B cell (primary cell): ENCODE data around the gene PPP1R8. TPM values are rescaled to one million over a fixed set of nuclear protein-coding genes. Genes with fewer than 3 reads are reported as not detected.

Source experiments
- ATAC-seq: fragments of 200-7000 bp; cut with Tn5 transposase; one replicate; pipeline ENCODE4 v1.10.0; 2021; ENCODE audit warnings: low read depth, mild to moderate bottlenecking, moderate number of reproducible peaks, moderate library complexity
- CTCF ChIA-PET: fragments of 350-600 bp; sonication (Branson Sonifier 250); formaldehyde crosslinking; loops from one replicate; lab custom pipeline; 2021; ENCODE audit warnings: antibody characterized with exemption, inconsistent platforms; lab: Charles Lee
- POLR2A ChIA-PET: fragments of 350-600 bp; sonication (Branson Sonifier 250); formaldehyde crosslinking; loops from one replicate; lab custom pipeline; 2021; ENCODE audit warnings: antibody characterized with exemption; lab: Charles Lee
- DNase-seq: peaks from one replicate; pipeline ENCODE4 v3.0.0; 2013
- H2AFZ ChIP-seq: 2 replicates; pipeline ENCODE4 v1.6.1; 2012; ENCODE audit warnings: mild to moderate bottlenecking, low read depth, low read length; ENCODE audit not compliant: insufficient read depth, poor library complexity, severe bottlenecking
- H3K27ac ChIP-seq, 2 donors: 1 replicate in 1 of 2; 2 replicates in 1 of 2; pipeline ENCODE4 v1.5.1; 2012 to 2013; ENCODE audit warnings: low read length in 2 of 2, mild to moderate bottlenecking in 2 of 2, moderate library complexity in 1 of 2
- H3K27me3 ChIP-seq, 4 experiments: fragments of 200-600 bp in 1 of 4; sonication (generic) in 1 of 4; replicated peaks in 1 of 4; 1 replicate in 2 of 4; 2 replicates in 2 of 4; pipeline versions ENCODE4 v1.6.1 to v1.7.0; 2013 to 2016; ENCODE audit warnings: low read length in 3 of 4, mild to moderate bottlenecking in 2 of 4, mixed read lengths in 1 of 4, moderate library complexity in 1 of 4; ENCODE audit not compliant: insufficient read depth in 4 of 4, control insufficient read depth in 3 of 4; ENCODE audit errors: control extremely low read depth in 1 of 4
- H3K36me3 ChIP-seq, 2 experiments: replicated peaks in 1 of 2; 1 replicate in 1 of 2; 2 replicates in 1 of 2; pipeline versions ENCODE4 v1.6.1 to v1.7.1; 2013; ENCODE audit warnings: low read length in 1 of 2; ENCODE audit not compliant: insufficient read depth in 2 of 2, control insufficient read depth in 1 of 2; ENCODE audit errors: control extremely low read depth in 1 of 2, extremely low read depth in 1 of 2
- H3K4me1 ChIP-seq, 2 donors: fragments of 200-600 bp in 1 of 2; sonication (generic) in 1 of 2; 1 replicate in 1 of 2; 2 replicates in 1 of 2; pipeline versions ENCODE4 v1.5.1 to v1.6.1; 2013 to 2017; ENCODE audit warnings: low read length in 2 of 2; ENCODE audit not compliant: control insufficient read depth in 2 of 2, insufficient read depth in 2 of 2
- H3K4me2 ChIP-seq: replicated peaks from 2 replicates; pipeline ENCODE3; 2012; ENCODE audit warnings: mild to moderate bottlenecking, low read depth, low read length; ENCODE audit not compliant: poor library complexity, severe bottlenecking
- H3K4me3 ChIP-seq, 5 experiments: fragments of 200-600 bp in 1 of 5; sonication (generic) in 1 of 5; 1 replicate in 3 of 5; 2 replicates in 2 of 5; pipeline versions ENCODE4 v1.5.1 to v1.7.0; 2011 to 2016; ENCODE audit warnings: low read length in 4 of 5, mild to moderate bottlenecking in 4 of 5, low read depth in 2 of 5, control low read depth in 1 of 5, moderate library complexity in 1 of 5; ENCODE audit not compliant: insufficient read depth in 1 of 5; ENCODE audit errors: control extremely low read depth in 1 of 5, extremely low read depth in 1 of 5
- H3K79me2 ChIP-seq: fragments of 200-600 bp; sonication (generic); one replicate; pipeline ENCODE4 v1.6.0; 2016; ENCODE audit warnings: low read length; ENCODE audit not compliant: control insufficient read depth, insufficient read depth
- H3K9ac ChIP-seq: fragments of 200-600 bp; sonication (generic); 2 replicates; pipeline ENCODE4 v1.6.1; 2017; ENCODE audit warnings: mild to moderate bottlenecking, low read length, moderate library complexity
- H3K9me3 ChIP-seq, 3 donors: one replicate each; pipeline versions ENCODE4 v1.6.1 to v1.7.1; 2013; ENCODE audit warnings: low read length in 2 of 3; ENCODE audit not compliant: control insufficient read depth in 2 of 3, insufficient read depth in 1 of 3; ENCODE audit errors: control extremely low read depth in 1 of 3
- H4K20me1 ChIP-seq: 2 replicates; pipeline ENCODE4 v1.6.0; 2012; ENCODE audit warnings: mild to moderate bottlenecking, low read length; ENCODE audit not compliant: insufficient read depth, control insufficient read depth, poor library complexity, severe bottlenecking
- H3K27ac Mint-ChIP-seq: one replicate; pipeline ENCODE4 v1.8.0; 2021; ENCODE audit warnings: mixed read lengths
- H3K27me3 Mint-ChIP-seq: one replicate; pipeline ENCODE4 v1.8.0; 2021; ENCODE audit warnings: mixed read lengths
- H3K4me1 Mint-ChIP-seq: one replicate; pipeline ENCODE4 v1.8.0; 2021; ENCODE audit warnings: mixed read lengths
- H3K4me3 Mint-ChIP-seq: one replicate; pipeline ENCODE4 v1.8.0; 2021; ENCODE audit warnings: mixed read lengths
- H3K9me3 Mint-ChIP-seq: one replicate; pipeline ENCODE4 v1.8.0; 2022; ENCODE audit warnings: mixed read lengths; ENCODE audit not compliant: insufficient read depth
- CTCF ChIP-seq: fragments of 200-600 bp; IDR thresholded peaks from one replicate; pipeline ENCODE4 v1.8.0; 2022; ENCODE audit warnings: antibody characterized with exemption, mild to moderate bottlenecking
- EZH2 ChIP-seq: IDR thresholded peaks from 2 replicates; pipeline ENCODE4 v1.6.1; 2012; ENCODE audit warnings: borderline replicate concordance, low read depth, mild to moderate bottlenecking, moderate library complexity, low read length; ENCODE audit not compliant: insufficient read depth, poor library complexity, severe bottlenecking
- WGBS: methylation state at CpG from one replicate; pipeline ENCODE4 v1.1.5; 2013; ENCODE audit warnings: missing lambda C conversion rate; ENCODE audit not compliant: insufficient coverage; 5-methylcytosine and 5-hydroxymethylcytosine counted together
- intact Hi-C: fragments of 100-400 bp; cut with micrococcal nuclease; formaldehyde crosslinking; loops from one replicate; pipeline ENCODE4 v1.10.0; 2022
- polyA plus RNA-seq: library from polyadenylated mRNA; depleted of rRNA; stranded (reverse); fragments of >200 nt; gene quantifications from 2 replicates; pipeline ENCODE4 v1.2.3, GENCODE V29; 2012
- total RNA-seq, 2 donors: library from RNA; stranded (reverse); fragments of 120-200 nt in 1 of 2; gene quantifications; 1 replicate in 1 of 2; 2 replicates in 1 of 2; pipeline versions ENCODE4 v1.2.3 to v1.2.4, GENCODE V29; 2013 to 2022

The PPP1R8 gene
- total and polyA plus RNA-seq, 2 donors (not counting 1 experiment from before 2014, with no cell fraction given), result 23.9 to 45.1 TPM

GRCh38 chr1:27858949-27859576 lies 28.5 kb downstream of the PPP1R8 start:
- Mint-ChIP-seq H3K27ac (peak overlapping the region; percentile 20), H3K4me3 (no peak overlapping the region), H3K9me3 (no peaks in the 10 kb centered on the region), H3K4me1 (peaks cover 33% of the 10 kb centered on the region), H3K27me3 (no peaks in the 10 kb centered on the region)
- Histone ChIP-seq H3K4me2 (no peak overlapping the region), H3K36me3 (no peaks in the 10 kb centered on the region), H2AFZ (no peak overlapping the region), H3K27me3 (peaks cover 0 to 3% (median 0%) of the 10 kb centered on the region in 4 experiments), H4K20me1 (no peaks in the 10 kb centered on the region), H3K4me1 (peaks cover 27 to 30% of the 10 kb centered on the region in 2 donors), H3K79me2 (no peaks in the 10 kb centered on the region), H3K4me3 (no peak overlapping the region), H3K9ac (no peak overlapping the region), H3K27ac (no peak overlapping the region), H3K9me3 (no peaks in the 10 kb centered on the region)
- ChIA-PET POLR2A (no interaction called here), CTCF (interaction anchor here (1.5 to 7.1 kb wide), 4 partner anchors 93 to 129 kb away, joined by 4 to 147 read pairs (median 8); no protein-coding TSS in a partner anchor)
- intact Hi-C loops, result loop anchor here (1.0 to 5.0 kb wide), 6 partner anchors 13 to 350 kb away; partner anchors contain the start of genes EYA3 and THEMIS2
- no peak for DNase-seq
- WGBS, result 95% methylated on average over 12 of the region's 14 CpGs
- ATAC-seq, result no peak
- TF ChIP-seq CTCF (no peak), EZH2 (no peak)

- WGBS, result 99% methylated on average over 5 of the region's 10 CpGs
- Histone ChIP-seq H3K27ac (no peak overlapping the region), H3K9ac (no peak overlapping the region), H4K20me1 (no peaks in the 10 kb centered on the region), H3K36me3 (no peaks in the 10 kb centered on the region), H2AFZ (no peak overlapping the region), H3K9me3 (no peaks in the 10 kb centered on the region), H3K4me1 (peaks cover 37 to 48% of the 10 kb centered on the region in 2 donors), H3K4me3 (no peak overlapping the region), H3K27me3 (peaks cover 0 to 3% (median 0%) of the 10 kb centered on the region in 4 experiments), H3K4me2 (no peak overlapping the region), H3K79me2 (no peaks in the 10 kb centered on the region)
- CTCF ChIA-PET, result interaction anchor here (1.3 to 7.1 kb wide), 2 partner anchors 11 to 118 kb away, joined by 3 to 147 read pairs; no protein-coding TSS in a partner anchor
- ATAC-seq (no peak), DNase-seq (no peak)
- intact Hi-C loops, result no loop called here
- H3K9me3 Mint-ChIP-seq, result no peaks in the 10 kb centered on the region
- TF ChIP-seq EZH2 (no peak), CTCF (no peak)
- no peak overlapping the region for H3K4me3 Mint-ChIP-seq
- H3K27me3 Mint-ChIP-seq, result no peaks in the 10 kb centered on the region
- peaks cover 54% of the 10 kb centered on the region for H3K4me1 Mint-ChIP-seq
- POLR2A ChIA-PET, result no interaction called here
- H3K27ac Mint-ChIP-seq, result peak overlapping the region; percentile 53
These were observed 30.9 kb downstream of the PPP1R8 start for GRCh38 chr1:27861436-27861835.
